ENCODE results near the gene FGFBP1. TPM values are rescaled to one million over a fixed set of nuclear protein-coding genes. Genes with fewer than 3 reads are reported as not detected.
A peak's percentile ranks its signal among the peaks of the same experiment; 100 is the strongest.

The FGFBP1 gene
- total RNA-seq, 2 donors from 2014 or later, result not detected

DNA sequence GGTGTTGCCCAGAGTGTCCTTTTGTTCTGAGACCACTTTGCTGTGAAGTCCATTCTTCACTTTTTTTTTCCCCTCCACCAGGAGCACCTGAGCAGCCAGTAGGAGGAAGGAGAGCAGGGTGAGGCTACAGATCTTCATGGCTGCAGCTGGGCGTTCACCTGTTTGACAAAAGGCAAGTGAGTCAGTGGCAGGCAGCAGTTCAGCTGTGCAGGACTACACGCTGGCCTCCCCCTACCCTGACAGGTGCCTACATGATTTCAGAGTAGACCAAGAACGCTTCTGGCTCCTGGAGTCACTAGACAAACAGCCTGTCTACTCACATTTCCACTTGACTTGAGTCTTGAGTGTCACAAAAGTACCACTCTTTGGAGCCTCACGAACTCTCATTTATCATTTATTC lies 2.0 kb downstream of the FGFBP1 start:
- no peak for ATAC-seq (ENCODE audit: insufficient number of reproducible peaks, low FRiP score, low read depth)
- no peak overlapping the region for H3K27ac ChIP-seq
- H3K4me1 ChIP-seq (ENCODE audit: control insufficient read depth in 1 of 2, low read depth in 2 of 2), result peaks cover 0 to 5% of the 10 kb centered on the region in 2 donors
- TF ChIP-seq, protein P1, sequence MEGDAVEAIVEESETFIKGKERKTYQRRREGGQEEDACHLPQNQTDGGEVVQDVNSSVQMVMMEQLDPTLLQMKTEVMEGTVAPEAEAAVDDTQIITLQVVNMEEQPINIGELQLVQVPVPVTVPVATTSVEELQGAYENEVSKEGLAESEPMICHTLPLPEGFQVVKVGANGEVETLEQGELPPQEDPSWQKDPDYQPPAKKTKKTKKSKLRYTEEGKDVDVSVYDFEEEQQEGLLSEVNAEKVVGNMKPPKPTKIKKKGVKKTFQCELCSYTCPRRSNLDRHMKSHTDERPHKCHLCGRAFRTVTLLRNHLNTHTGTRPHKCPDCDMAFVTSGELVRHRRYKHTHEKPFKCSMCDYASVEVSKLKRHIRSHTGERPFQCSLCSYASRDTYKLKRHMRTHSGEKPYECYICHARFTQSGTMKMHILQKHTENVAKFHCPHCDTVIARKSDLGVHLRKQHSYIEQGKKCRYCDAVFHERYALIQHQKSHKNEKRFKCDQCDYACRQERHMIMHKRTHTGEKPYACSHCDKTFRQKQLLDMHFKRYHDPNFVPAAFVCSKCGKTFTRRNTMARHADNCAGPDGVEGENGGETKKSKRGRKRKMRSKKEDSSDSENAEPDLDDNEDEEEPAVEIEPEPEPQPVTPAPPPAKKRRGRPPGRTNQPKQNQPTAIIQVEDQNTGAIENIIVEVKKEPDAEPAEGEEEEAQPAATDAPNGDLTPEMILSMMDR (IDR thresholded peaks at IDR 0.05), result no peak
- H3K4me3 ChIP-seq, result no peak overlapping the region
- H3K36me3 ChIP-seq, result no peaks in the 10 kb centered on the region
- no peak for DNase-seq (ENCODE audit: low spot score)
- no peaks in the 10 kb centered on the region for H3K27me3 ChIP-seq (replicated peaks; ENCODE audit: insufficient read depth)
- H3K9me3 ChIP-seq, result no peaks in the 10 kb centered on the region

DNA sequence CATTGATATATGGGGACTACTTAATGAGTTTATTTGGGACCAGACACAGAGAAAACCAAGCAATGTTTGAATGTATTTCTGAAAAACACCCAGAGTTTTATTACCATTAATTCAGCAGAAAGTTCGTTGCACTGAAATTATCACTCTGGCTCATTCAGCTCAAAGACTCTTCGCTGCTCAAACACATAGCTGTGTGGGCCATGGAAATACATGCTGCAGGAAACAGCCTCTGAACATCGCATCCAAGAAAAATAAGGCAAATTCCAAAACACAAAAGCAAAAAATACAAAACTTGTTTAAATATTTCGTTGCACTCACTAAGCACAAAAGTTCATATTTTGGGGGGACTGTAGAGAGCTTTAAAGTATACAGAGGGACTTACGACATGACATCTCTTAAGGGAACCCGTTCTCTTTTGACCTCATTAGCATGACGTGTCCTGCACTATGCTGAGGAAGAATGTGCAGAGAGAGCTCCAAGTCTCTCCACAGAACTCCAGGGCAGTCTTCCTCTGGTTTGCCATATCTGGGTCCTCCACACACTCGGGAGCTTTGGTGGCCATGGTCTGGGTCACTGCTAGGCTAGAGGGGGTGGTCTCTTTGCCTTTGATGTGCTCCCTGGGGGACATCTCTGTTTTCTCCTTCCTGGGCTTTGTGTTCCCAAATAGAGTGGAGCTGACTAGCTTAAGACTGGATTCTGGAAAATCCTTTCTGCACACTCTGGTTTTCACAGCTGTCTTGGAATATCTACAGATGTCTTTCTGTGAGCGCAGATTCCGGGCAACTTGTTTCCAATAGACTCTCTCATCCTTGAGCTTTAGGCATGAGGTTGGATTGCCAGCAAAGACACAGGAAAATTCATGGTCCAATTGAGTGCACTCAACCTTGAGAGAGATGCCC lies 2.8 kb downstream of the FGFBP1 start:
- TF ChIP-seq, protein P1 (IDR thresholded peaks at IDR 0.05), result no peak
- Histone ChIP-seq H3K27me3 (replicated peaks; ENCODE audit: insufficient read depth) (no peaks in the 10 kb centered on the region), H3K4me3 (peak overlapping the region; percentile 46), H3K36me3 (no peaks in the 10 kb centered on the region), H3K4me1 (ENCODE audit: control insufficient read depth in 1 of 2, low read depth in 2 of 2) (peaks cover 0 to 5% of the 10 kb centered on the region in 2 donors), H3K27ac (no peak overlapping the region), H3K9me3 (no peaks in the 10 kb centered on the region)
- no peak for ATAC-seq (ENCODE audit: insufficient number of reproducible peaks, low FRiP score, low read depth)
- DNase-seq (ENCODE audit: low spot score), result no peak

DNA sequence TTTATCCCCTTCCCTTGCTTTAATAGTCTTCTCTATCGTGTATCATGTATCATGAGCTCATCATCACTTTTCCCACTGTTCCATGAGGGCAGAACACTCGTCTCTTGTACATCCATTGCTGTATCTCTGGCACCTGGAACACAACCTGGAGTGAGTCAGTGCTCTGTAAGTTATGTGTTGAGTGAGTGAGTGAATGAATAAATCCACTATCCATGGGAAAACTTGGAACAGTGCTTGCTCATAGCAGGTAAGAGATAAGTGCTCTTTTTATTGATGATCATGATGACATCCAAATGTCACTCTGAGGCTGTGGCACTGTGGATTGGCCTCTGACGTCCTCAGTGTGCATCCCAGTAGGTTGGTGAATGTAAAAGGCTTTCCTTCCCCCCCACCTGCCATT lies 4.3 kb downstream of the FGFBP1 start:
- DNase-seq (ENCODE audit: low spot score), result no peak
- Histone ChIP-seq H3K36me3 (no peaks in the 10 kb centered on the region), H3K27ac (no peak overlapping the region), H3K27me3 (replicated peaks; ENCODE audit: insufficient read depth) (no peaks in the 10 kb centered on the region), H3K4me3 (no peak overlapping the region), H3K4me1 (ENCODE audit: control insufficient read depth in 1 of 2, low read depth in 2 of 2) (peaks cover 0 to 5% of the 10 kb centered on the region in 2 donors), H3K9me3 (no peaks in the 10 kb centered on the region)
- TF ChIP-seq, protein P1 (IDR thresholded peaks at IDR 0.05), result no peak
- no peak for ATAC-seq (ENCODE audit: insufficient number of reproducible peaks, low FRiP score, low read depth)

DNA sequence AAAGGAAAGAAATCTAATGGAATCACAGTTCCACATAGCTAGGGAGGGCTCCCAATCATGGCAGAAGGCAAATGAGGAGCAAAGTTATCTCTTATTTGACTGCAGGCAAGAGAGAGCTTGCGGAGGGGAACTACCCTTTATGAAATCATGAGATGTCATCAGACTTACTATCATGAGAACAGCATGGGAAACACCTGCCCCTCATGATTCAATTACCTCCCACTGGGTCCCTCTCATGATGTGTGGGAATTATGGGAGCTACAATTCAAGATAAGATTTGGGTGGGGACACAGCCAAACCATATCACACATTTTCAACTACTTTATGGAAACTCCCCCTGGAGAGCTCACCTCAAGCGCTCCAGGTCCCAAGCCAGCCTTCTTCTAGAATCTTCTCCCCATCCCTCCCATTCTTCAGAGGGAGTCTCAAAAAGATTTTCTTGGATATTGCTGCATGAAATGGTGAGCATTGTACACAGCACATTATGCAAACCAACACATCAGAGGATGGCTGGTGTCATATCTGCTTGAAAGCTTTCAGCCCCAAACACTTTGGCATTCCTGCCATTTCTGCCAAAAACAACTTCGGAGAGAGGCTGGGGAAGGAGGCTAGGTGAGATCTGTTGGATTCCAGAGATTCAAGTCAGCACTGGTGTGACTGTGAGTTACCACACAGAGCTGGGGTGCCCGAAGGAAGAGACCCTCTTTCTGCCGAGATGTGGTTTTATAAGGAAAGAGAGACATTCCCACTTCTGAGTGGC lies 6.9 kb downstream of the FGFBP1 start:
- no peak for DNase-seq (ENCODE audit: low spot score)
- Histone ChIP-seq H3K4me1 (ENCODE audit: control insufficient read depth in 1 of 2, low read depth in 2 of 2) (peaks cover 0 to 5% of the 10 kb centered on the region in 2 donors), H3K36me3 (no peaks in the 10 kb centered on the region), H3K27me3 (replicated peaks; ENCODE audit: insufficient read depth) (no peaks in the 10 kb centered on the region), H3K9me3 (no peaks in the 10 kb centered on the region), H3K4me3 (no peak overlapping the region), H3K27ac (no peak overlapping the region)
- no peak for ATAC-seq (ENCODE audit: insufficient number of reproducible peaks, low FRiP score, low read depth)
- TF ChIP-seq, protein P1 (IDR thresholded peaks at IDR 0.05), result no peak

DNA sequence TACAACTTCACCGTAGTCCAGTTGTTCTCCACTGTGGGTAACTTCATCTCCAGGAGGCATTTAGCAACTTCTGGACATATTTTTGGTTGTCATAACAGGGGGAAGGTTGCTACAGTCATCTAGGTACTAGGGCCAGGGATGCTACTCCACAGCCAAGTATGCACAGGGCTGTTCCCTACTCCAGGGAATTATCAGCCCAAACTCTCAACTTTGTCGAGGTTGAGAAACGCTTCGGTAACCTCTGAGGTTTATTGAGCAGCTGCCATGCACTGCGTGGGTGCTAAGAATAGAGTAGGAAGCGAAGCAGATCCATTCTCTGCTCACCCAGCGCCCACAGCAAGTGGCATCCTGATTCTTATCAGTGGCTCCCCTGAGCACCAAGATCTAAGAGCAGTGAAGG lies 8.2 kb downstream of the FGFBP1 start:
- ATAC-seq (ENCODE audit: insufficient number of reproducible peaks, low FRiP score, low read depth) (no peak), DNase-seq (ENCODE audit: low spot score) (no peak)
- H3K9me3 ChIP-seq, result no peaks in the 10 kb centered on the region
- TF ChIP-seq, protein P1 (IDR thresholded peaks at IDR 0.05), result no peak
- no peak overlapping the region for H3K4me3 ChIP-seq
- no peaks in the 10 kb centered on the region for H3K27me3 ChIP-seq (replicated peaks; ENCODE audit: insufficient read depth)
- no peaks in the 10 kb centered on the region for H3K4me1 ChIP-seq (ENCODE audit: control insufficient read depth in 1 of 2, low read depth in 2 of 2)
- H3K27ac ChIP-seq, result no peak overlapping the region
- H3K36me3 ChIP-seq, result no peaks in the 10 kb centered on the region

Data from thoracic aorta (tissue), 2 donors.